ENCODE results near the gene PLBD2.

PLBD2 gene

GRCh38 chr12:113358381-113359132 lies at the start of gene PLBD2:
Gene PLBD2 (plus strand): TSS chr12:113358587. CDS start chr12:113358601, 14 bp downstream.
- peak; percentile 87 for DNase-seq (ENCODE audit: low read depth, low spot score)

- DNase-seq (ENCODE audit: low read depth, low spot score), result no peak
Observed at GRCh38 chr12:113310489-113310888, 47.9 kb upstream of the PLBD2 start.

DNA sequence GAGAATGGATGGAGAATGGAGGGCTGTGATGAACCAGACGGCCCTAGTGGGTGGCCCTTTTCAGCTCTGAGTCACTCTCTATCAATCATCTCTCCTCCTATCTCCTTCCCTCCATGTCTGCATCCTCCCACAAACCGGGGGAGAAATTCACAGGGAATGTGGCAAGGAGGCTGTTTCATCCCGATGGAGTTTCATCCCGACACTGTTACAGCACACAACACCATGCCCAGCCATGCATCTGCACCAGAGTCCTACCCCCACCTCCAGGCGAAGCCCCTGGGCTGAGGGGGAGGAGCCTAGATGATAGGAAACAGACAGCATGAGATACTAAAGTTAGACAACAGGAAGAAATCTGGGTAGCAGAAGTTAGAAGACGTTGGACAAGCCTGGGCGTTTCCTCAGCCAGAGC lies 44.3 kb upstream of the PLBD2 start:
- DNase-seq (ENCODE audit: low read depth, low spot score), result no peak

DNA sequence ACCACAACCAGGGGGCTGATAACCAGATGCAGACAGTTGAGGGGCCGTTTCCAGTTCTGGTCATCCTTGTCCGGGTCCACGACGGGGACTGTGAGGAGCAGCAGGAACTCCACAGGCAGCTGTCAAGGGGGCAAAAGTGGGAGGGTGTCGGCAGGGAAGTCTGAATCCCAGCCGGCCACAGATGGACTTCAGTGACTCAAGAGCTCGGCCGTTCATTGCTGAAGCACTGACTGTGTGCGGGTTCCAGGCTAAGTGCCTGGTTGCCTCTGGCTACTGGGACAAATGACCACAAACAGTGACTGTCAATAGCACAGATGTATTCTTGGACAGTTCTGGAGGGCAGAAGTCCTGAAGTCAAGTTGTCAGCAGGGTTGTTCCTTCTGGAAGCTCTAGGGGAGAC lies 43.0 kb upstream of the PLBD2 start:
- DNase-seq (ENCODE audit: low read depth, low spot score), result no peak

- DNase-seq (ENCODE audit: low read depth, low spot score), result no peak
Observed at GRCh38 chr12:113316155-113316554, 42.2 kb upstream of the PLBD2 start.

DNA sequence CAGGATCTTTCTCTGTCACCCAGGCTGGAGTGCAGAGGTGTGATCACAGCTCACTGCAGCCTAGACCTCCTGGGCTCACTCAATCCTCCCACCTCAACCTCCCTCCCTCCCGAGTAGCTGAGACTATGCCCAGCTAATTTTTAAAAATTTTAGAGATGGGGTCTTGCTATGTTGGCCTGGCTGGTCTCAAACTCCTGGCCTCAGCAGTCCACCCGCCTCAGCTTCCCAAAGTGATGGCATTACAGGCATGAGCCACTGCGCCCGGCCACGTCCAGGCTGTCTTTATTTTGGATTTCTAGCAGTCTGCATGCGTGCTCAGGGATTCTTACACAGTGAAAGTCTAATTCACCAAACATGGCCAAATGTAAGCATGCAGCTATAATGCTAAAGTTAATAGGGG lies 41.3 kb upstream of the PLBD2 start:
- DNase-seq (ENCODE audit: low read depth, low spot score), result no peak

DNA sequence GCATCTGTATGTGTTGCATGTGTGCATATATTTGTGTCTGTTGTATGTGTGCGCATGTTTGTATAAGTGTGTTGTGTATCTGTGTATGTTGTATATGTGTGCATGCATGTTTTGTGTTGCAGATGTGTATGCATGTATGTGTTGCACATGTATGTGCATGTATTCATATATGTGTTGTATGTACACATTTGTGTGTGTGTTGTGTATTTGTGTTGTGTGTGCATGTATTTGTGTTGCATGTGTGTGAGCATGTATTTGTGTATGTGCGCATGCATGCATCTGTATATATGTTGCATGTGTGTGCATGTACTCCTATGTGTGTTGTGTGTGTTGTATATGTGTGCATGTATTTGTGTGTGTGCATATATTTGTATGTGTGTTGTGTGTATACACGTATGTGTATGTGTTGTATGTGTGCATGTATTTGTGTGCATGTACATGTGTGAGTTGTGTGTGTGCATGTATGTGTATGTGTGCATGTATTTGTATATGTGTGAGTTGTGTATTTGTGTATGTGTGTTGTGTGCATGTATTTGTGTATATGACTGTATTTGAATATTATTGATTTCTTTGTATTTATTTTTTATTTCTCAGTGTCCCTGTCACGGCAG lies 40.2 kb upstream of the PLBD2 start:
- no peak for DNase-seq (ENCODE audit: low read depth, low spot score)

DNA sequence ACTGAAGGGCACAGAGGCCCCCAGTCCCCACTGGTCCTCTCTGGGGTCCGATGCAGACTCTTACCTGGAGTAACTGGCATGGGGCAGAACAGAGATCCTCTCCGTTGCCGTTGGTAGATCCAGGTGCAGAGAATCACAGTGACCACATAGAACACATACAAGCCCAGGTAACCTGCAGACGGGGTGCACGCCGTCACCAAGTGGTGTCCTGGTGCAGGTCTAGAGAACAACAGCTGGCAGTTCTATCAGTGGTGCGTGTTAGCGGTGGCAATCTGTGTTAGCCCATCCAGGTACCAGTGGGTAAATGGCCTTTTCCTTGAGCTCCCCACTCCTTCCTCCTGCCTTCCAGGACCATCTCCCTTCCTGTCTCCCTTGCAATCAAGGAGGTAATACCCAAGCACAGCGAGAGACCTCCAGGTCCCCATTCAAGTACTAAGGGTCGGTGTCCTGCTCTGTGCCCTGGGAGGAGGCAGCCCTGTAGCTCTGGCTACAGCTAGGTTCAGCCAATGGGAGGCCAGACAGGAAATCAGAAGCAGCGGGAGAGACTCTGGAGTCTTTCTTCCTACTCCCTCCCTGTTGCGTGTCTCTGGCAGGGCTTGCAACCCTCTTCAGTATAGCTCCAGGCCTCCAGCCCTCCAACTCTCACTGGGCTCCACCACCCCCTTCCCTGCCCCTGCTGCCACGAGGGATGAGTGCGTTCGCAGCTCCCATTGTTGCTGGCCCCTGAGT lies 39.3 kb upstream of the PLBD2 start:
- no peak for DNase-seq (ENCODE audit: low read depth, low spot score)

- no peak for DNase-seq (ENCODE audit: low read depth, low spot score)
Observed at GRCh38 chr12:113320401-113320800, 38.0 kb upstream of the PLBD2 start.

GRCh38 chr12:113322343-113322742 lies 36.0 kb upstream of the PLBD2 start:
- no peak for DNase-seq (ENCODE audit: low read depth, low spot score)

DNA sequence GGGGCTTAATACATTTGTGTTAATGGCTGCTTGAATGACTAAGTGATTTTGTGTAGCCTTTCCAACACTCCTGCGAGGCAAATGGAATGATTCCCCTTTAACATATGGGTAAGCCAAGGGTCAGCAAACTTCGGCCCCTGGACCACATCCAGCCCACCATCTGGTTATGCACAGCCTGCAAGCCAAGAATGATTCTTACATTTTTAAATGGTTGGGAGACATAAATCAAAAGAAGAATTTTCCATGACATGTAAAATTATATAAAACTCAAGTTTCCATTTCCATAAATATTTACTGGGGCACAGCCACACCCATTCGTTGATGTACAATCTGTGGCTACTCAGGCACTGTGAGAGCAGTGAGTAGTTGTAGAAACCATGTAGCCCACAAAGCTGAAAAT lies 32.5 kb upstream of the PLBD2 start:
- DNase-seq (ENCODE audit: low read depth, low spot score), result no peak

DNA sequence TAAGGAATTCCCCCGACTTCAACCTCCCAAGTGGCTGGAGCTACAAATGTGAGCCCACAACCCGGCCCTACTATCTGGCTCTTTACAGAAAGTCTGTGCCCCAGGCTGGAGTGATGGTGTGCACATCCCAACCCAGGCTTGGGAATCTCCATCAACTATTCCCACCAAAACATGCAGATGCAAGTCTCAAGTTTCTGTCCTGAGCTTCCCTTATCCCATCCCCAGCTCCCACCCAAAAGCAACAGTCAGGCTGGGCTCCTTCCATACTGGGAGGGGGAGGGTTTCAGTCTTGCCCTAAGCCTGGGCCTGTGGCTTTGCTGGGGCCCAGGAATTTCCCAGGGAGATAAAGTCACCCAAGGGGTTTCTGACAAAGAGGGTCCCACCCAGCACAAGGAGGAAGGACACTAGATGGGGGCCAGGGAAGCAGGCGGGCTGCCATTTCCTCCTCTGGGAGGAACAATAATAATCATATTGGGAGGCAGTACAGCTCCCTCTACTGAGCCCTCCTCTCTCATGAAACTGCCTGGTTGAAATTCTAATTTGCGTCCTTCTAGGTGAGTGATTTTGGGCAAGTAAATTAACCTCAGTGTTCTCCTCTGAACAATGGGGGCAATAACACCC lies 31.5 kb upstream of the PLBD2 start:
- no peak for DNase-seq (ENCODE audit: low read depth, low spot score)

- no peak for DNase-seq (ENCODE audit: low read depth, low spot score)
Observed at GRCh38 chr12:113328368-113328889, 30.0 kb upstream of the PLBD2 start.

DNA sequence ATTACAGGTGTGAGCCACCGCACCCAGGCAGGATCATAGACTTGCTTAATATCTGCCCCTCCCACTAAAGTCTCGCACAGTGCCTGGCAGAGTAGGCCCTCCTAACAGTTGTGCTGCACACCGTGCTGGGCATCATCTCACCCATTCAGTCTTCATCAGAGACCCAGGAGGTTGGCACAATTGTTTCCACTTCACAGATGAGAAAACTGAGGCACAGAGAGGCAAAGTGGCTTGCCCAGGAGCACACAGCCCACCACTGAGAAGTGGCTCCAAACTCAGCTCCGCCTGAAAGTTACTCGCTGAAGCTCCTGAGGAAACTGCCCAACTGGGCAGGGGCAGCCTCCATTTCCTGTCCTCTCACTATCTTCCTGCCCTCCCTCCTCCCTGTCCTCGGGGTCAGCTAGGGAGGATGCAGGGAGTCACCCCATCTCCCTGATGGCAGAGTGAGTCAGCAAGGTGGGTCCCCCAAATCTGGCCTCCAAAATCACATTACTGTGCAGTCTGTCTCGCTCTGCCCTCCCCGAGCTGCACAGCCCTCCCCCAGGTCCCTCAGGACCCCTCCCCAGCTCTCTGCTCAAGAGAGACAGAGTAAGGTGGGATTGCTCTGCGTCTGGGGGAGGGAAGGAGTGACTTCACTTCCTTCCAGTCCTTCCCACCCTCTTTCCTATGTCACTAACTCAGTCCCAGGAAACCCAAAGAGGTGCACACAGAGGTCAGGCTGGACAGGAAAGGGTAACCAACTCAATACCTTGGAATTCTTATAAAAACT lies 29.2 kb upstream of the PLBD2 start:
- no peak for DNase-seq (ENCODE audit: low read depth, low spot score)

GRCh38 chr12:113329791-113330417 lies 28.5 kb upstream of the PLBD2 start:
- no peak for DNase-seq (ENCODE audit: low read depth, low spot score)

GRCh38 chr12:113330505-113330904 lies 27.9 kb upstream of the PLBD2 start:
- DNase-seq (ENCODE audit: low read depth, low spot score), result no peak

- no peak for DNase-seq (ENCODE audit: low read depth, low spot score)
Observed at GRCh38 chr12:113332688-113333417, 25.5 kb upstream of the PLBD2 start.

DNA sequence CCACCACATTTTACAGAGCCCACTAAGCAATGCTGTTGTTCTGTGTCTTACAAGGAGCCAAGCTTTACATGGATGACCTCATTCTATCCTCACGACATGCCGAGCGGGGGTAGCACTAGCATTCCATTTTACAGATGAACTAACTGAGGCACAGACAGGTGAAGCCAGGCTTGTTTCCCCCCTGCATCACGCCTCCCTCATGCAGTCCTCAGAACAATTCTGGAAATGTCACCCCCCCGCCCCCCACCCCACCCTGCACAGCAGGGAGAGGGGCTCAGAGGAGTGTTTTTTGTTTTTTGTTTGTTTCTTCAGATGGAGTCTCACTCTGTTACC lies 25.0 kb upstream of the PLBD2 start:
- DNase-seq (ENCODE audit: low read depth, low spot score), result no peak

DNA sequence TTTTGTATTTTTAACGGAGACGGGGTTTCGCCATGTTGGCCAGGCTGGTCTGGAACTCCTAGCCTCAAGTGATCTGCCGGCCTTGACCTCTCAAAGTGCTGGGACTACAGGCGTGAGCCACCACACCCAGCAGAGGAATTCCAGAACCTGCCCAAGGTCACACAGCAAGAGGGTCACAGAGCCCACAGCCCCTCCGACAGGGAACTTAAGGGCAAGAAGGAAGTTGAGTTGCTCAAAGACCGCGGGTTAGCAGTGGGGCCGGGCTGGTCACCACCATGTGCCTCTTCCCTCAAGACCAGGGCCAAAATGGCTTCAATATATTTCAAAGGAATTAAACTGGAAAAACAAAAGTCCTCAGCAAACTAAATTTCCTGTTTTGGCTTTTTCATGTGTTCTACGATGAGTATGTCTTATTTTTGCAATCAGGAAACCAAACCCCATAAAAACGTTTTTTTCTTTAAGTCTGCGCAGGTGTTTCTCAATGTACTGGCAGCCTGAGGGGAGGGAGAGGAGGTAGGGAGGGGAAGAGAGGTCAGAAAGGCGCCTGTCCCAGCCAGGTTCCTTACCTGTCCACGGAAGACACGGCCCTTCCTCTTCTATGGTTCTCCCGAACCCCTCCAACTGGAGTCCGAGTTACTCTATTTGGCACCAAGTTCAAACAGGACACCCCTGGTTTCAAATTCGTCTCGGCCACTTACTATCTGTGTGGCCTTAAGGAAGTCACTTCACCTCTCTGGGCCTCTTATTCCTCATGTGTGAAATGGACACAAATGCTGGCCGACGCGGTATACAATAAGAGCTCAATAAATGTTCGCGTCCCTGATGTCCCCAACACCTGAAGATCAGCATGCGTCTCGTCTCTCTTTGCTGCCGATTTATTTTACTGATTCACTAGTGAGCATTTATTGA lies 24.3 kb upstream of the PLBD2 start:
- DNase-seq (ENCODE audit: low read depth, low spot score), result no peak

Measured in activated CD4-positive, CD25-positive, alpha-beta regulatory T cell treated with anti-CD3 and anti-CD28 coated beads, Interleukin-2, amount 50 U/mL, for 16 hours (primary cell).